PFSK-1 (cell line): ENCODE measurements around the gene PQBP1.

ENCODE experiments used
- FOXP2 ChIP-seq: optimal IDR thresholded peaks from 2 replicates; pipeline ENCODE3; 2011; ENCODE audit warnings: borderline replicate concordance, control low read depth, inconsistent platforms; ENCODE audit not compliant: insufficient read depth; ENCODE audit errors: extremely low read length, extremely low read depth
- POLR2AphosphoS5 ChIP-seq: IDR thresholded peaks from 2 replicates; pipeline ENCODE4 v1.6.1; 2012; ENCODE audit warnings: low read depth, mild to moderate bottlenecking, control low read depth, low read length, moderate library complexity
- REST ChIP-seq, 2 experiments: IDR thresholded peaks; 2 replicates each; pipeline versions ENCODE4 v1.6.1 to v1.8.0; 2011 to 2012; ENCODE audit warnings: low read depth in 2 of 2, low read length in 2 of 2, control low read depth in 1 of 2, inconsistent platforms in 1 of 2, mild to moderate bottlenecking in 1 of 2, moderate library complexity in 1 of 2; ENCODE audit not compliant: insufficient read depth in 1 of 2
- SIN3A ChIP-seq: IDR thresholded peaks from 2 replicates; pipeline ENCODE4 v1.6.1; 2012; ENCODE audit warnings: mild to moderate bottlenecking, low read length, moderate library complexity, borderline replicate concordance; ENCODE audit not compliant: insufficient read depth
- TAF1 ChIP-seq: IDR thresholded peaks from 2 replicates; pipeline ENCODE4 v1.6.1; 2012; ENCODE audit warnings: low read length, control low read depth, borderline replicate concordance; ENCODE audit not compliant: insufficient read depth

Gene PQBP1

DNA sequence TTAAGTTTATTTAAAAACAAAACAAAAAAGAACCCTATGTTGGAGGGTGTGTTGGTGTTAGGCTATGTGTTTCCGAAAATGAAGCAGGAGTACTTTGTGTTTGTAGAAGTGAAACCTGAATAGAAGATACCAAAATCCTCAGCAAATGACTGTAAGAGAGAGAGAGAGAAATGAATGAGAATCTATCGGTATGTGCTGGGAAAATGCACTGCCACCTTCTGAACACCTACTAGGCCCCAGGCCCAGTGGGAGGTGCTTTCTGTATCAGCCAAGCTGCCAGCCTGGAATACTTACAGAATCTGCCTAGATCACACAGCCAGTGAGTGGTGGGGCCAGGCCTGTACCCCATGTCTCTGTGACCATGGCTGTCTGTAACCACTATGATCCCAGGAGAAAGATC lies 36.0 kb downstream of the PQBP1 start:
- TF ChIP-seq POLR2AphosphoS5 (no peak), TAF1 (no peak), SIN3A (no peak), REST (IDR thresholded peaks at IDR 0.05; ENCODE audit: insufficient read depth in 1 of 2, low read depth in 2 of 2, low read length in 2 of 2) (no peak), FOXP2 (no peak)

DNA sequence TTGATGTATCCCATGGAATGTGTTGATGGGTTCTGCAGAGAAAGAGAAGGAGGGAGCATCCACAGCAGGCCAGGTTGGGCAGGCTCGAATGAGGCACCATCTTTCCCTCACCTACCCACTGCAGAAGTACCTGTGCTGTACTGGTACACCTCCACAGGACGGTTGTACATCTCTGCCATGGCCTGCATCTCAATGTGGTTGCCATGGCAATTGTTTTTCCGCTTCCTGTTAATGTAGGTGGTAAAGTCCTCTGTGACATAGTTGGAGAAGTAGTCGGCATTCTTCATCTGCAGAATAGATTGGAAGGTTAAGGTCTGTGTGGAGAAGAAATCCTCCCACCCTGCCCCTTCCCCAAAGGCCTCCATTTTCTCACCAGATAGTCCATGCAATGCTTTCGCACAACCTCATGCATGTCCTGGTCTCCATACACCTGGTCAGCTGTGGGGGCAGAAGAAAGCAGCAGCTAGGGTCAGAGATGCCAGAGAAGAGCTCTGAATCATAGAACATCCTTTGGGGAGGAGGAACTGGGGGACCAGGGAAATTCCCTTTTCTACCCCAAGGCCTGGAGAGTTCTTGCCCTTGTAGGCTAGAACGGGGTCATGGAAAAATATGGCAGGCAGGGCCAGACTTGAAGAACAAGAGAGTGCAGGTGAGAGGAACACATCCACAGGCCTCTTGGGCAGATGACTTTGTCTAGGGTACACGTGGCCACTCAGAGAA lies 37.0 kb downstream of the PQBP1 start:
- TF ChIP-seq REST (IDR thresholded peaks at IDR 0.05; ENCODE audit: insufficient read depth in 1 of 2, low read depth in 2 of 2, low read length in 2 of 2) (no peak), FOXP2 (no peak), SIN3A (no peak), POLR2AphosphoS5 (no peak), TAF1 (no peak)

- no peak for TF ChIP-seq SIN3A
- no peak for TF ChIP-seq FOXP2
- no peak for TF ChIP-seq REST (IDR thresholded peaks at IDR 0.05; ENCODE audit: insufficient read depth in 1 of 2, low read depth in 2 of 2, low read length in 2 of 2)
- TF ChIP-seq POLR2AphosphoS5 = no peak
- no peak for TF ChIP-seq TAF1
Observed at GRCh38 chrX:48935301-48935670, 37.6 kb downstream of the PQBP1 start.

DNA sequence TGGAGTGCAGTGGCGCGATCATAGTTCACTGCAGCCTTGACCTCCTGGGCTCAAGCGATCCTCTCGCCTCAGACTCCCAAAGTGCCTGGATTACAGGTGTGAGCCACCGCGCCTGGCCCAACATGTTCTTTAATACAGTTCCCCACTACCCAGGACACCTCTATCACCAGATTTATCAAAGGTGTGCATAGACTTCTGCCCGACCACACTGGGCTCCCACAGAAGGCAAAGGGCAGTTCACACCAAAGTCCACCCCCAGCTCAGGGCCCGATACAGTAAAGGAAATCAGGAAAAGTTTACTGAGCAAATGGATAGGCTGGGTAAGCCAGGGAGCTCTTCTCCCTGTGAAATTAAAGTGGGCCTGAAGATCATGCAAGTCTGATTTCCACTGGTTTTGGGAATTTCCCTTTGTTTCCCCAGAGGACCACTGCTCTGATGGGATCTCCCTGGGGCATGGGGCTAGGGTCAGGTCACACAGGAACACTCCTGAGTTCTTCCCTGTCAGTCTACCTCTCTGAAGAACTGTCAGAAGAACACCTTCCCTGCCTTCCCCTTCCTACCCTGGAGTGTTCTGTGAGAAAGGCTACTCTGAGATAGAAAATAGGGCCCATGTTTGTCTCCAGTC lies 38.8 kb downstream of the PQBP1 start:
- TF ChIP-seq POLR2AphosphoS5 (no peak), SIN3A (no peak), FOXP2 (no peak), REST (IDR thresholded peaks at IDR 0.05; ENCODE audit: insufficient read depth in 1 of 2, low read depth in 2 of 2, low read length in 2 of 2) (no peak), TAF1 (no peak)
